Karpas-422 (cell line): ENCODE data around the gene ZNRF3. TPM values are rescaled to one million over a fixed set of nuclear protein-coding genes. Genes with fewer than 3 reads are reported as not detected.
"Not testable (repeated sequence)": the region's sequence is repeated elsewhere in the genome, so short reads cannot be mapped to it uniquely, and the experiment has no call there.

Experiments used
- DNase-seq: peaks from one replicate; pipeline ENCODE4 v3.0.0-alpha.2; 2015
- H2AFZ ChIP-seq: fragments of 200-600 bp; sonication (generic); 2 replicates; pipeline ENCODE4 v1.6.1; 2014; ENCODE audit warnings: antibody characterized with exemption, low read length, mixed read lengths
- H3K27ac ChIP-seq: fragments of 200-600 bp; sonication (generic); 2 replicates; pipeline ENCODE4 v1.5.1; 2014; ENCODE audit warnings: mild to moderate bottlenecking, low read length, moderate library complexity
- H3K27me3 ChIP-seq: fragments of 200-600 bp; sonication (generic); 2 replicates; pipeline ENCODE4 v1.6.1; 2014; ENCODE audit warnings: low read length, mixed read lengths
- H3K36me3 ChIP-seq: fragments of 200-600 bp; sonication (generic); 2 replicates; pipeline ENCODE4 v1.6.1; 2014; ENCODE audit warnings: low read length, mixed read lengths; ENCODE audit not compliant: insufficient read depth
- H3K4me1 ChIP-seq: fragments of 200-600 bp; sonication (generic); 2 replicates; pipeline ENCODE4 v1.6.1; 2014; ENCODE audit warnings: mild to moderate bottlenecking, low read length, mixed read lengths
- H3K4me2 ChIP-seq: fragments of 200-600 bp; sonication (generic); 2 replicates; pipeline ENCODE4 v1.6.1; 2014; ENCODE audit warnings: low read length, low read depth, mild to moderate bottlenecking; ENCODE audit not compliant: poor library complexity, severe bottlenecking
- H3K4me3 ChIP-seq: fragments of 200-600 bp; sonication (generic); 2 replicates; pipeline ENCODE4 v1.5.1; 2014; ENCODE audit warnings: mild to moderate bottlenecking, antibody characterized with exemption, low read length, mixed read lengths
- H3K79me2 ChIP-seq: fragments of 200-600 bp; sonication (generic); 2 replicates; pipeline ENCODE4 v1.6.1; 2014; ENCODE audit warnings: mild to moderate bottlenecking, low read length, mixed read lengths
- H3K9ac ChIP-seq: fragments of 200-600 bp; sonication (generic); 2 replicates; pipeline ENCODE4 v1.6.0; 2014; ENCODE audit warnings: low read length
- H3K9me2 ChIP-seq: fragments of 200-600 bp; sonication (generic), shearing (Covaris generic); replicated peaks from 2 replicates; pipeline ENCODE4 v1.6.0; 2014; ENCODE audit warnings: mild to moderate bottlenecking, low read length, moderate library complexity; ENCODE audit not compliant: insufficient read depth
- H3K9me3 ChIP-seq: fragments of 300-700, 200-600 bp; sonication (generic); 2 replicates; pipeline ENCODE4 v1.6.1; 2014; ENCODE audit warnings: low read length, mixed read lengths
- H4K20me1 ChIP-seq: fragments of 200-600 bp; sonication (generic); 2 replicates; pipeline ENCODE4 v1.6.1; 2014; ENCODE audit warnings: mild to moderate bottlenecking, antibody characterized with exemption, low read length, low read depth; ENCODE audit not compliant: insufficient read depth
- total RNA-seq: library from RNA; depleted of rRNA; stranded (reverse); fragments of >200 nt; shearing (Covaris generic); gene quantifications from 2 replicates; pipeline ENCODE4 v1.2.3, GENCODE V29; 2014; ENCODE audit warnings: low replicate concordance

ZNRF3 gene
- total RNA-seq, 1 experiment from 2014 or later, result 0.19 TPM

DNA sequence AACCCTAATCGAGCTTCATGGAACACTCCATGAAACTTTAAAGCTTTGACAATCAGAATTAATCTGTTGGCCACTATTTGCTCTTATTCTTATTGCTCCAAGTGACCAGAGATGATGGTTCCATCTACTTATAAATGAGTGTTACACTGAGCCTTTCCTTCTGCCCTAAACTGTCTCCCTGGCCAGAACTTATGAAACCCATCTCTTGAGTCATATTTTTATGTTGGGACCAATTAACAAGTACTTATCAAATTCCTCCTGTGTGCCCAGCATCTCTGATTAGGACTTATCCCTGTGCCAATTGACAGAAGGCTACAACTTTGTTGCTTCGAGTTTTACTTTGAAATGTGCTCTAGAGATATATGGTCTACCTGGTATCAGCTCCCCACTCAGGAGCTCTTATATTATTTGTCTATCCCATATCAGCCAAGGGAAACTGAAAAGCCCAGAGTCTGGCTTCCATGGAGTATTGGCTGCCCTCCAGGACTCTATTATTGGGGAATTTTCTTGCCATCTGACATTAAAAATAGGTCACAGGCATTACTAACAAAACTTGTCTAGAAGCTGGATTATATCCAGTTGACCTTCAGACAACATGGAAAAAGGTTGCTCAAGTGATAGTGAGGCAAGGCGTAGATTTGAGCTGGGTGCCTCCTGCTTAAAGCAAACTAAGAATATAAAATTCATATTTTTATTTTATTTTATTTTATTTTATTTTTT lies 198.3 kb downstream of the ZNRF3 start:
- Histone ChIP-seq H3K79me2 (no peaks in the 10 kb centered on the region), H3K9me2 (no peaks in the 10 kb centered on the region), H3K4me2 (no peak overlapping the region), H4K20me1 (no peaks in the 10 kb centered on the region), H3K4me3 (no peak overlapping the region), H3K9ac (no peak overlapping the region), H3K4me1 (0 out of 2 replicates have a peak, but pooled peaks cover 3% of the 10 kb centered on the region), H3K27ac (no peak overlapping the region), H3K36me3 (no peaks in the 10 kb centered on the region), H2AFZ (no peak overlapping the region), H3K9me3 (no peaks in the 10 kb centered on the region), H3K27me3 (no peaks in the 10 kb centered on the region)
- DNase-seq, result no peak

- H3K9me3 ChIP-seq, result no peaks in the 10 kb centered on the region
- no peak overlapping the region for H3K27ac ChIP-seq
- H3K36me3 ChIP-seq, result no peaks in the 10 kb centered on the region
- H3K4me2 ChIP-seq, result no peak overlapping the region
- H4K20me1 ChIP-seq, result no peaks in the 10 kb centered on the region
- H2AFZ ChIP-seq, result no peak overlapping the region
- no peaks in the 10 kb centered on the region for H3K79me2 ChIP-seq
- no peak overlapping the region for H3K4me3 ChIP-seq
- 0 out of 2 replicates have a peak, but pooled peaks cover 3% of the 10 kb centered on the region for H3K4me1 ChIP-seq
- H3K9ac ChIP-seq, result no peak overlapping the region
- DNase-seq, result no peak
- H3K9me2 ChIP-seq, result no peaks in the 10 kb centered on the region
- no peaks in the 10 kb centered on the region for H3K27me3 ChIP-seq
These were observed 199.6 kb downstream of the ZNRF3 start for GRCh38 chr22:29082826-29083545.

DNA sequence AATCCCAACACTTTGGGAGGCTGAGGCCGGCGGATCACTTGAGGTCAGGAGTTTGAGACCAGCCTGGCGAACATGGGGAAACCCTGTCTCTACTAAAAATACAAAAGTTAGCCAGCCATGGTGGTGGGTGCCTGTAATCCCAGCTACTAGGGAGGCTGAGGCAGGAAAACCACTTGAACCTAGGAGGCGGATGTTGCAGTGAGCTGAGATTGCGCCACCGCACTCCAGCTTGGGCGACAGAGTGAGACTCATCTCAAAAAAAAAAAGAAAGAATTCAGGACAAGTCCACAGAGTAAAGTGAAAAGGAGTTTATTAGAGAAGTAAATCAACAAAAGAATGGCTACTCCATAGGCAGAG lies 200.2 kb downstream of the ZNRF3 start:
- not testable (repeated sequence) for H3K4me1 ChIP-seq, H3K9me3 ChIP-seq, H3K9me2 ChIP-seq, H3K36me3 ChIP-seq, H2AFZ ChIP-seq, H3K27me3 ChIP-seq, DNase-seq, H4K20me1 ChIP-seq, H3K9ac ChIP-seq, H3K4me2 ChIP-seq, H3K79me2 ChIP-seq, H3K27ac ChIP-seq, H3K4me3 ChIP-seq

GRCh38 chr22:29083933-29084591 lies 200.7 kb downstream of the ZNRF3 start:
- DNase-seq, result no peak
- Histone ChIP-seq H3K9me2 (no peaks in the 10 kb centered on the region), H3K36me3 (no peaks in the 10 kb centered on the region), H3K4me1 (0 out of 2 replicates have a peak, but pooled peaks cover 3% of the 10 kb centered on the region), H3K27me3 (no peaks in the 10 kb centered on the region), H3K9me3 (no peaks in the 10 kb centered on the region), H3K4me3 (no peak overlapping the region), H2AFZ (no peak overlapping the region), H3K27ac (no peak overlapping the region), H4K20me1 (no peaks in the 10 kb centered on the region), H3K4me2 (no peak overlapping the region), H3K79me2 (no peaks in the 10 kb centered on the region), H3K9ac (no peak overlapping the region)

- Histone ChIP-seq H3K4me3 (no peak overlapping the region), H2AFZ (no peak overlapping the region), H3K9me2 (no peaks in the 10 kb centered on the region), H3K27me3 (no peaks in the 10 kb centered on the region), H3K4me2 (no peak overlapping the region), H3K9ac (no peak overlapping the region), H3K36me3 (no peaks in the 10 kb centered on the region), H3K9me3 (no peaks in the 10 kb centered on the region), H3K27ac (no peak overlapping the region), H3K79me2 (no peaks in the 10 kb centered on the region), H4K20me1 (no peaks in the 10 kb centered on the region), H3K4me1 (0 out of 2 replicates have a peak, but pooled peaks cover 3% of the 10 kb centered on the region)
- no peak for DNase-seq
These were observed 203.6 kb downstream of the ZNRF3 start for GRCh38 chr22:29087012-29087411.

DNA sequence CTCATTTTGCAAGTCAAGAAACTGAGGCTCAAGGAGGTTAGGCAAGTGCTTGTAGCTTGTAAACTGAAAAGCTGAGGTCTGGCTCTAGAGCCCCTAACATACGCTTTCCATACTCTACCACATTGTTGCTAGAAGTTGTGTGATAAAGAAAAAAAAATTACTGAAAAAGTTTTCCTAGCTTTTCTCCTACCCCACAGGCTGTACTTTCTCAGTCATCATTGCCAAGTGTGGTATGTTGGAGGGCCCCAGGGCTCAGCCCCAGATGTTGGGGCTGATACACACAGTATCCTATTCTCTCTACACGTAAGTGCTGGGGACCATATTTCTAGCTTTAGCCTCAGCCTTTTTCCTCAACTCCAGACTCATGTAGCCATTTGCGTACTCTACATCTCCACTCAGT lies 205.4 kb downstream of the ZNRF3 start:
- Histone ChIP-seq H2AFZ (no peak overlapping the region), H3K9me3 (no peaks in the 10 kb centered on the region), H3K4me1 (no peaks in the 10 kb centered on the region), H3K4me3 (no peak overlapping the region), H3K27ac (no peak overlapping the region), H3K36me3 (no peaks in the 10 kb centered on the region), H3K27me3 (no peaks in the 10 kb centered on the region), H3K4me2 (no peak overlapping the region), H4K20me1 (no peaks in the 10 kb centered on the region), H3K9me2 (no peaks in the 10 kb centered on the region), H3K9ac (no peak overlapping the region), H3K79me2 (no peaks in the 10 kb centered on the region)
- no peak for DNase-seq

- no peak overlapping the region for H3K27ac ChIP-seq
- H3K9me2 ChIP-seq, result no peaks in the 10 kb centered on the region
- no peaks in the 10 kb centered on the region for H3K79me2 ChIP-seq
- no peaks in the 10 kb centered on the region for H4K20me1 ChIP-seq
- H2AFZ ChIP-seq, result no peak overlapping the region
- no peaks in the 10 kb centered on the region for H3K27me3 ChIP-seq
- H3K4me2 ChIP-seq, result no peak overlapping the region
- no peaks in the 10 kb centered on the region for H3K4me1 ChIP-seq
- DNase-seq, result no peak
- H3K9ac ChIP-seq, result no peak overlapping the region
- H3K36me3 ChIP-seq, result no peaks in the 10 kb centered on the region
- no peak overlapping the region for H3K4me3 ChIP-seq
- H3K9me3 ChIP-seq, result no peaks in the 10 kb centered on the region
These were observed 206.1 kb downstream of the ZNRF3 start for GRCh38 chr22:29089507-29089906.

DNA sequence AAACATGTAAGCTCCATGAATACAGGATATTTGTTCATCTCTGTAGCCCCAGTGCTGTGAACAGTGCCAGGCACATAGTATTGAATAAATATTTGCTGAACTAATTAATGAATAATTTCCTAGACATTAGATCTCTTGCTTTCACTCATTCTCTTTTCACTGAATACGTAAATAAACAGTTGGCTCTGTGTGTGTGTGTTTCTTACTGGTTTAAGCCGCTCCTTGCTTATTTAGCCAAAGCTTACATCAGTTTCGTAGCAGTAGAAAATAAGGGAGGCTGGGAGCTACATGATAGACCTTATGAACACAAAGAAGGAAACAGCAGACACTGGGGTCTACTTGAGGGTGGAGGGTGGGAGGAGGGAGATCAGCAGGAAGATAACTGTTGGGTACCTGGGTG lies 206.7 kb downstream of the ZNRF3 start:
- no peak overlapping the region for H2AFZ ChIP-seq
- H3K4me3 ChIP-seq, result no peak overlapping the region
- no peak for DNase-seq
- no peak overlapping the region for H3K27ac ChIP-seq
- H3K79me2 ChIP-seq, result no peaks in the 10 kb centered on the region
- H3K9me2 ChIP-seq, result no peaks in the 10 kb centered on the region
- H3K27me3 ChIP-seq, result no peaks in the 10 kb centered on the region
- no peaks in the 10 kb centered on the region for H3K36me3 ChIP-seq
- no peak overlapping the region for H3K9ac ChIP-seq
- H3K4me2 ChIP-seq, result no peak overlapping the region
- no peaks in the 10 kb centered on the region for H3K9me3 ChIP-seq
- H4K20me1 ChIP-seq, result no peaks in the 10 kb centered on the region
- no peaks in the 10 kb centered on the region for H3K4me1 ChIP-seq
